HepG2 (cell line): ENCODE results near the gene FBH1. TPM values are rescaled to one million over a fixed set of nuclear protein-coding genes. Genes with fewer than 3 reads are reported as not detected.

Source experiments
- CREM ChIP-seq, 2 experiments: sonication (generic) in 1 of 2; formaldehyde crosslinking in 1 of 2; IDR thresholded peaks; 2 replicates each; pipeline versions ENCODE4 v1.4.0 to v1.6.1; 2016 to 2020; ENCODE audit warnings: antibody characterized with exemption in 1 of 2, mild to moderate bottlenecking in 1 of 2, missing genetic modification reagents in 1 of 2
- HMG20A ChIP-seq: IDR thresholded peaks from 2 replicates; pipeline ENCODE4 v1.6.1; 2016; ENCODE audit warnings: borderline replicate concordance
- HOXA9 ChIP-seq: sonication (generic); formaldehyde crosslinking; IDR thresholded peaks from 2 replicates; pipeline ENCODE4 v1.8.1; 2022; ENCODE audit warnings: missing genetic modification reagents, mild to moderate bottlenecking, moderate library complexity, borderline replicate concordance
- KLF13 ChIP-seq: sonication (generic); formaldehyde crosslinking; IDR thresholded peaks from 2 replicates; pipeline ENCODE4 v1.4.0; 2020; ENCODE audit warnings: mild to moderate bottlenecking, missing genetic modification reagents
- NFAT5 ChIP-seq: sonication (generic); formaldehyde crosslinking; IDR thresholded peaks from 2 replicates; pipeline ENCODE4 v1.4.0; 2020; ENCODE audit warnings: missing genetic modification reagents
- NR2F1 ChIP-seq, 2 experiments: fragments of 450-650 bp in 1 of 2; formaldehyde crosslinking in 1 of 2; IDR thresholded peaks; 2 replicates each; pipeline versions ENCODE4 v1.5.0 to v1.6.1; 2016 to 2020; ENCODE audit warnings: mild to moderate bottlenecking in 1 of 2, missing compliant biosample characterization in 1 of 2, missing genetic modification reagents in 1 of 2, moderate library complexity in 1 of 2
- PLRG1 ChIP-seq: fragments of 450-650 bp; conservative IDR thresholded peaks from 2 replicates; pipeline ENCODE4 v1.6.1; 2016
- ZBTB38 ChIP-seq: sonication (generic); formaldehyde crosslinking; IDR thresholded peaks from 2 replicates; pipeline ENCODE4 v1.5.1; 2020; ENCODE audit warnings: mild to moderate bottlenecking, missing genetic modification reagents
- ZNF234 ChIP-seq: sonication (generic); formaldehyde crosslinking; conservative IDR thresholded peaks from 2 replicates; pipeline ENCODE4 v1.5.1; 2020; ENCODE audit warnings: mild to moderate bottlenecking, missing genetic modification reagents
- ZNF776 ChIP-seq: sonication (generic); formaldehyde crosslinking; IDR thresholded peaks from 2 replicates; pipeline ENCODE4 v1.4.0; 2020; ENCODE audit warnings: mild to moderate bottlenecking, missing genetic modification reagents
- ZSCAN25 ChIP-seq: sonication (generic); formaldehyde crosslinking; IDR thresholded peaks from 2 replicates; pipeline ENCODE4 v1.8.0; 2022; ENCODE audit warnings: mild to moderate bottlenecking, missing genetic modification reagents
- polyA plus RNA-seq, 8 experiments: library from polyadenylated mRNA; depleted of rRNA in 3 of 8; stranded (reverse) in 7 of 8; unstranded in 1 of 8; fragments of >200 nt; fragmentation: Illumina TruSeq in 4 of 8; extraction: Trizol in 4 of 8; gene quantifications; 2 replicates each; pipeline versions ENCODE4 v1.2.1 to v1.2.3, GENCODE V29; 2011 to 2016; ENCODE audit warnings: low read depth in 4 of 8, missing spikeins in 1 of 8, mixed read lengths in 1 of 8; ENCODE audit not compliant: insufficient read depth in 1 of 8
- total RNA-seq, 5 experiments: library from RNA; depleted of rRNA; stranded (reverse); fragments of >200 nt; fragmentation: Illumina TruSeq; extraction: Trizol; gene quantifications; 2 replicates each; pipeline ENCODE4 v1.2.3, GENCODE V29; 2016; ENCODE audit warnings: low read depth in 1 of 5
- TF ChIP-seq, protein P1 (sequence below): sonication (generic); formaldehyde crosslinking; IDR thresholded peaks from 2 replicates; pipeline ENCODE4 v1.8.1; 2023; ENCODE audit warnings: mild to moderate bottlenecking, moderate library complexity, missing genetic modification reagents
- TF ChIP-seq, protein P2 (sequence below): sonication (generic); formaldehyde crosslinking; IDR thresholded peaks from 2 replicates; pipeline ENCODE4 v1.4.0; 2020; ENCODE audit warnings: missing genetic modification reagents, borderline replicate concordance

FBH1 gene
- total and polyA plus RNA-seq, 2 of the 13 experiments (the other 11 are each of a cell fraction or from before 2014, with no cell fraction given): 48.8 to 60.3 TPM

- TF ChIP-seq, protein P1, sequence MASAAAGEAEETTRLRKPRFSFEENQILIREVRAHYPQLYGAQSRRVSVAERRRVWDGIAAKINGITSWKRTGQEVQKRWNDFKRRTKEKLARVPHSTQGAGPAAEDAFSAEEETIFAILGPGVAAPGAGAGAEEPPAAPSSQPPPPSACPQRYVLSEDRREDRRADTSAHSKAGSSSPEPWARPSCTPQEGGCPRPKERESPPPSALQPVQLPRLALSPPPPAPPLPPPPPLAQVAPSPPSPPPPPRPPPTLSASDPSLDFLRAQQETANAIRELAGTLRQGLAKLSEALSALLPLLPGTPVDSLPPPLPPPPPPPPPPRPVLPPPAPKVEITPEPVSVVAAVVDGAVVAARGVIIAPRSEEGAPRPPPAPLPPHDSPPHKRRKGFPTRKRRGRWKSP: no peak
- TF ChIP-seq PLRG1 (no peak), ZBTB38 (CRISPR knock-in tag) (peak; percentile 74), HOXA9 (CRISPR knock-in tag) (peak; percentile 29; the same call in 1 of the 2 replicates), KLF13 (CRISPR knock-in tag) (no peak), ZNF234 (CRISPR knock-in tag) (no peak), HMG20A (no peak), NFAT5 (peak; percentile 60; the same call in 1 of the 2 replicates), ZNF776 (peak; percentile 46; the same call in 1 of the 2 replicates), ZSCAN25 (CRISPR knock-in tag) (peak; percentile 69; the same call in 1 of the 2 replicates), CREM (IDR thresholded peaks at IDR 0.05) (no peak), CREM (CRISPR knock-in tag; IDR thresholded peaks at IDR 0.05) (no peak), NR2F1 (CRISPR knock-in tag; IDR thresholded peaks at IDR 0.05) (no peak)
- TF ChIP-seq, protein P2, sequence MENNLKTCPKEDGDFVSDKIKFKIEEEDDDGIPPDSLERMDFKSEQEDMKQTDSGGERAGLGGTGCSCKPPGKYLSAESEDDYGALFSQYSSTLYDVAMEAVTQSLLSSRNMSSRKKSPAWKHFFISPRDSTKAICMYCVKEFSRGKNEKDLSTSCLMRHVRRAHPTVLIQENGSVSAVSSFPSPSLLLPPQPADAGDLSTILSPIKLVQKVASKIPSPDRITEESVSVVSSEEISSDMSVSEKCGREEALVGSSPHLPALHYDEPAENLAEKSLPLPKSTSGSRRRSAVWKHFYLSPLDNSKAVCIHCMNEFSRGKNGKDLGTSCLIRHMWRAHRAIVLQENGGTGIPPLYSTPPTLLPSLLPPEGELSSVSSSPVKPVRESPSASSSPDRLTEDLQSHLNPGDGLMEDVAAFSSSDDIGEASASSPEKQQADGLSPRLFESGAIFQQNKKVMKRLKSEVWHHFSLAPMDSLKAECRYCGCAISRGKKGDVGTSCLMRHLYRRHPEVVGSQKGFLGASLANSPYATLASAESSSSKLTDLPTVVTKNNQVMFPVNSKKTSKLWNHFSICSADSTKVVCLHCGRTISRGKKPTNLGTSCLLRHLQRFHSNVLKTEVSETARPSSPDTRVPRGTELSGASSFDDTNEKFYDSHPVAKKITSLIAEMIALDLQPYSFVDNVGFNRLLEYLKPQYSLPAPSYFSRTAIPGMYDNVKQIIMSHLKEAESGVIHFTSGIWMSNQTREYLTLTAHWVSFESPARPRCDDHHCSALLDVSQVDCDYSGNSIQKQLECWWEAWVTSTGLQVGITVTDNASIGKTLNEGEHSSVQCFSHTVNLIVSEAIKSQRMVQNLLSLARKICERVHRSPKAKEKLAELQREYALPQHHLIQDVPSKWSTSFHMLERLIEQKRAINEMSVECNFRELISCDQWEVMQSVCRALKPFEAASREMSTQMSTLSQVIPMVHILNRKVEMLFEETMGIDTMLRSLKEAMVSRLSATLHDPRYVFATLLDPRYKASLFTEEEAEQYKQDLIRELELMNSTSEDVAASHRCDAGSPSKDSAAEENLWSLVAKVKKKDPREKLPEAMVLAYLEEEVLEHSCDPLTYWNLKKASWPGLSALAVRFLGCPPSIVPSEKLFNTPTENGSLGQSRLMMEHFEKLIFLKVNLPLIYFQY: peak; percentile 85
Measured at GRCh38 chr10:5889624-5890451, at the start of gene FBH1, which contains the start of gene ANKRD16 (continued).
